HG02588 (cell line): ENCODE results near the gene HMG20B.

Experiments used
- ATAC-seq: cut with Tn5 transposase; IDR thresholded peaks from one replicate; pipeline ENCODE4 v1.9.1; 2021; ENCODE audit warnings: mild to moderate bottlenecking, moderate library complexity; ENCODE audit not compliant: unreplicated experiment

Gene HMG20B

DNA sequence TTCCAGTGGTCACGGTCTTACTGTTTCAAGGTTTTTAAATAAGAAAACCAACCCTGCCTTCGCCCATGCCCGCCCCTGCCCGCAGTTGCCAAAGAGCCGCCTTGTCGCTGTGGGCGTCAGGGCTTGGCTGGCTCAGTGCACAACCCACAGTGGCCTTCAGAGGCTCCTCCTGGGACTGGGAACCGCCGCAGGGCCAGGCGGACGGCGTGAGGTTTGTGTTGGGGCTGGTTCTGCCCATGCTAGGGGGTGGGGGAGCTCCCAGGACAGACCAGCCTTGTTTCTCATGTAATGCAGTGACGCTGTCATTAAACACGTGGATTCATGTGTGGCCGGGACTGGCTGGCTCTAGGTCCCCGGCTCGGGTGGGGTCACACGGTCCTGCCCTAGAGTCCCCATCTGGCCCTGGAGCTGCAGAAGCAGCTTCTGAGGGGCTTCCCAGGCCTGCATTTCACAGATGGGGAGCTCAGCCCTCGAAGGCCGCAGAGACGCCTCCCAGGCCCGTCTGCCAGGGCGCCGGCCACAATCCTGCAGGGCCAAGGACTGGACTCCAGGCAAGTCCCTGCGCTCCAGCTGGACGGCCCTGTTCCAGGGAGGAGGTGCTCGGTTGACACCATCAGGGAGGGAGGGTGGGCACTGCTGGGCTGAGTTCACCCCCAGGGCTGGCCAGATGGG lies 36.2 kb upstream of the HMG20B start:
- ATAC-seq = no peak

DNA sequence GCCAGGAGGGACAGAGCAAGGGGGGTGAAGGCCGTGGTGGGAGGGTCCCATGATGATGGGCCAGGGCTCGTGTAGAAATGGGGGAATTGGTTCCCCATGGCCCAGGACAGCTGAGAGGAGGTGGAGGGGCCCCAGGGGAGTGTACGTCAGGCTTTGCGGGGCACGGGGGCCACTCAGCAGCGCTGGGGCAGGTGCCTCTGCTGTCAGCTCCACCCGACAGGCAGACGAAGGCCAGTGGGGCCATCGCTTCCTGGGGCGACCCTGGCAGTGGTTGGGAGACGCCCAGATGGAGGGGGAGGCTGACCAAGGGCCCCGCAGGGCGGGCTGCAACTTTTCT lies 35.7 kb upstream of the HMG20B start:
- no peak for ATAC-seq

DNA sequence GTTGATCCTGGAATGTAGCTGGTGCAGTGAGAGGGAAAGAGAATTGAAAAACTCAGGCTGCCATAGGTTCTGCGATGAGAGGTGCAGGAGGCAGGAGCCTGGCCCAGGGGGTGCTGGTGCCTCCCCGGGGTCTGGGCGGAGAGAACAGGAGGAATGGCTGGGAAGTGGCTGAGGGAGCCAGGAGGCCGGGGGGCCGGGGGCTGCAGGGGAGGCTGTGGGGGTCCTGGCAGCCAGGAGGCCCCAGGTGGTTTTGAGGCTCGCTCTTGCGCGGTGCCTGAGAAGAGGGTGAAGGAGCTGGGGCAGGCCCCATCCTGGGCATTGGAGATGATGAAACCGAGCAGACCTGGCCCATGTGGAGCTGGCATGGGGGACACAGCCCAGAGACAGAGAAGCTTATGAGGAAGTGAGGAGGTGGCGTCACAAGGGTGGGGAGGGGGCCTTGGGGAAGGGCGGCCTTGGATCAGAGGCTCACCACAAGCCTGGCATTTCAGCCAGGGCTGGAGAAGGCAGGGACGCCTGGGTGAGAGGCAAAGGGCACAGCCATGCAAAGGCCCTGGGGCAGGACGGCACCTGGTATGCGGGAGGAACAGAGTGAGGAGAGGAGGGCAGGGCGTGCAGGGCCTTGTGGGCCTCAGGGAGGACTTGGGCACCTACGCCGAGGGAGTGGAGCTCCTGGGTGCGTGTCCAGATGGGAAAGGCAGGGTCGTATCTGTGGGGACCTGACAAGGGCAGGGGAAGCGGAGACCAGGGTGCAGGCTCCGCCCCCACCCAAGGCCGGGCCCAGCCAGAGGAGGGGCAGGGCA lies 35.1 kb upstream of the HMG20B start:
- ATAC-seq = no peak

GRCh38 chr19:3538258-3538929 lies 34.4 kb upstream of the HMG20B start:
- no peak for ATAC-seq

- ATAC-seq = no peak
These were observed 33.6 kb upstream of the HMG20B start, which contains the start of gene TEKTIP1 for GRCh38 chr19:3538965-3539755. Gene TEKTIP1, plus strand, starts transcription at chr19:3539174. Its CDS starts 4 bp downstream, at chr19:3539178.

DNA sequence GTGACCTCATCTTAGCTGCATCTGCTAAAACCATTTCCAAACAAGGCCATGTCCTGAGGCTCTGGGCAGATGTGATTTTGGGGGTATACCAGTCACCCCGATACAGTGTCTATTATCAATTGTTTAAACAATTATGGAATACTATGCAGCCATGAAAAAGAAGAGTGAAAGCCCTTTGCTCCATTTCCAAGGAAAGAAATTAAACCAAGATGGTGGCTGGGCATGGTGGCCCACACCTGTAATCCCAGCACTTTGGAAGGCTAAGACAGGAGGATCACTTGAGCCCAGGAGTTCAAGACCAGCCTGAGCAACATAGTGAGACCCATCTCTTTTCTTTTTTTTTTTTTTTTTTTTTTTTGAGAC lies 33.0 kb upstream of the HMG20B start:
- no peak for ATAC-seq

DNA sequence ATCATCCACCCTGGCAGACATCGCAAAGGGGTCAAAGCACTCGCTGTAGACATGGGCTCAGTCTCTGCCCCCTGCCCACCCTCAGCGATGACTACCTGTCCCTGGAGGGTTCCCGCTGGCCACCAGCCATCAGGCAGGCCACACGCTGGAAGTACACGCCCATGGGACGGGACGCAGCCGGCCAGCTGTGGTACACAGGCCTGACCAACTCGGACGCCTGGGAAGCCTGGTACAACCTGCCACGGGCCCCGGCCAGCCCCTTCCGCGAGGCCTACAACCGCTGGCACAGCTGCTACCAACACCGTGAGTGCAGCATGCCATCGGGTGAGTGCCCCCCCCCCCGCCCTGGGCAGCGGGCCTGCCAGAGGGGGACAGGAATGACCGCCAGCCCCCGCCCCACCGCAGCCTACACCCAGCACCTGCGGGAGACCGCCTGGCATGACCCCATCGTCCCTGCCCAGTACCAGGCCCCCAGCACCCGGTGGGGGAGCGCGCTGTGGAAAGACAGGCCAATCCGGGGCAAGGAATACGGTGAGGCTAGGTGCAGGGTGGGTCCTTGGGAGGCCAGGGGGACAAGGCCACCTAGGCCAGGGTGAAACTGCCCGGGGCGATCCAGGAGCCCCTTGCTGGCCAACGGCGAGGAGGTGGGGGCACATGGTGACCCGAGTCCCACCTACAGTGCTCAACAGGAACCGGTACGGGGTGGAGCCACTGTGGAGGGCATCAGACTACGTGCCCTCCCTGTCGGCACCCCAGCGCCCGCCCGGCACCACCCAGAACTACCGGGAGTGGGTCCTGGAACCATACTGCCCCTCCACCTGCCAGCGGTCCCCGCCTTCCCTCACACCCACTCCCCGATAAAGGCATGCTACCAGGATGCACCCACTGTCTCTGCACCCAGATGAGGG lies 29.3 kb upstream of the HMG20B start:
- ATAC-seq = no peak

DNA sequence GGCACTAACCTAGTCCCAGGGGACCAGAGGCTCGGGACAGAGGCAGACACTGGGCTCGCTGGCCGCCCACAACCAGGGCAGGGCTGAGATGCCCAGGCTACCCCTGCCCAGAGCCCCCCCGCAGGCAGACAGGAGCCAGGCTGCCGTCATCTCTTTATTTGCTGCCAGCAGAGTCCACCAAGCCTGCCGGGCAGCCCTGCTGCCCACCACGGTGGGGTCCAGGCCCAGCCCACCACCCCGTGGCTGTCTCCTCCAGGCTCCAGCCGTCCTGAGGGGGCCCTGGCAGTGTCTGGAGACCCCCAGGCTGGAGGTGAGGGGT lies 28.7 kb upstream of the HMG20B start:
- ATAC-seq = no peak

DNA sequence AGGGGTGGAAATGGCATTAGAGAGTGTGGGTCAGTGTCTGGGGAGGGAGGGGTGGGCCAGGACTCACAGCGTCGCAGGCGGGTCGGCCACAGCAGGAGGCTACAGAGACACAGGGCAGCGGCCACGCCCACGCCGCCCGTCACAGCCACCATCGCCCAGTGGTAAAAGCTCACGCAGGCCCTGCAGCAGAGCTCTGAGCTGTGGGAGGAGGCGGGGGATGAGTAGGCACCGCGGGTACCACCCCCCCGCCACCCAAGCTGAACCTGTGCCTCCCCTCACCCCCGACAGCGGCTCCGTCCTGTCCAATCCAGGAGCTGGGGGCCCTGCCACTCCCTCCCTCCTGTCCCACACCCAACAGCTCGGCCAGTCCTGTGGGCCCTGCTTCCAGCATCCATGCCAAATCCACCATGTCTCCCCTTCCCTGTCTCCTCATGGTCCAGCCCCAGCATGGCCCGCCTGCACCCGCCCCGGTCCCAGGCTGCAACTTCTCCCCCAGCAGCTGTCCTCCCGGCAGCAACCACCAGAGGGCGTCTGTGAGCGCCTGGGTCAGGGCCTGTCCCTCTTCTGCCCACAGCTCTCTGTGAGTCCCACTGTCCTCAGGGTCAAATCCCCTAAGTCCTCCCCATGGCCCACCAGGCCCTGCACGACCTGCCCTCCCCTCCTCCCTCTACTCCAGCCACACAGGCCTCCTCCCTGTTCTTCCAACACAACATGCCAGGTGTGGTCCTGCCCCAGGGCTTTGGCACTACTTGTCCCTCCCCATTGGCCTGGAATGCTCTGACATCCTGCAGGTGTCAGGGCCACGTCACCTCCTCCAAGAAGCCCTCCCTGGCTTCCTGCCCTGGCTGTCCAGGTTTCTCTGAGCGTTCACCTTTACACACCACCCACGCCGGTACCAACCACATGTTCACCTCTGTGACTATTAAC lies 27.7 kb upstream of the HMG20B start:
- no peak for ATAC-seq

DNA sequence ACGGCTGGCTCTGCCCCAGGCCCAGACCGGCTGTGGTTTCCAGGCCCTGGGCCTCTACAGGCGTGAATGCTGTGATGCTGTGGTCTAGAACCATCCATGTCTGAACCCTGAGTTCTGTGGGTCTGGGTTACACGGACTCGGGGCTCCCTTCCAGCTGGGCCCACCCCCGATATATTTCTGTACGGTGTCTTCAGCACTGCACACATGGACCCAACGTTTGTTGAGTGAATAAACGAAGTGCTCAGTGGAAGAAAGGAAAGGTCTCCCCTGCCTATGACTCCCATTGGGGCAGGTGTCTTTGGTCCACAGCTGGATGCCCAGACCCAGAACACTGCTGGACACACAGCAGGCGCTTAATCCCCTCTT lies 27.1 kb upstream of the HMG20B start:
- ATAC-seq = no peak

DNA sequence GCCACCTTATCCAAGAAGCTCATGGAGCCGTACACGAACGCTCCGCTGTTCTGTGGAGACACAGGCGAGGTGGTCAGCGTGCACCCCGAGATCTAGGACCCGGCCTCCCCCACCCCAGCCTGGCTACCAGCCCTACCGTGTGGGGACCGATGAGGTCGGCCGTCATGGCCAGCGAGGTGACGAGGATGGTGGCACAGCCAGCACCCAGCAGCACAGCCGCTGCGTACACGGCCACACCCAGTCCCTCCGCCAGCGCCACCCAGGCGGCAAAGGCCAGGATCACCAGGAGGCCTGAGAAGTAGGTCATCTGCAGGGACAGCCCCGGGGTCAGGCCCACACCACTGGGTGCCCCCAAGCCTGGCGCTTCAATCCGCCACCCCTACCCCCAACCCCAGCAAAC lies 26.6 kb upstream of the HMG20B start:
- no peak for ATAC-seq

DNA sequence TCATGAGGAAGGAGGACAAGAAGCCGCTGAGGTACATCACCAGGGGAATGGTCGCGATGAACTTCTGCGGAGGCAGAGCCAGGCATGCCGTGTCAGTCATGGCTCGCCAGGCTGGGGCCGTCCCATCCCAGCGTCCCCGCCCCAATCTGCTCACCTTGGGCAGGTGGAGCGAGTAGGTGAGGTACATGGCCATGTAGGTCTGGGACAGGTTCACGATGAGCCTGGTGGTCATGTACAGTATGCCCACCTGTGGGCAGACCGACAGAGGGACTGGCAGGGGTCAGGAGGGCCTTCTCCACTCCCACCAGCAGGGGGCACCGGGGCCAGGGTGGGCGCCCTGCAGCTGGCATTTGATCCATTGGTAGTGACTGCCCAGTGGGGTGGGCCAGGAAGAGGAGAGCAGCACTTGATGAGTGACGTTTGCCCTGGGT lies 25.4 kb upstream of the HMG20B start:
- no peak for ATAC-seq

GRCh38 chr19:3547767-3548282 lies 24.9 kb upstream of the HMG20B start:
- no peak for ATAC-seq

DNA sequence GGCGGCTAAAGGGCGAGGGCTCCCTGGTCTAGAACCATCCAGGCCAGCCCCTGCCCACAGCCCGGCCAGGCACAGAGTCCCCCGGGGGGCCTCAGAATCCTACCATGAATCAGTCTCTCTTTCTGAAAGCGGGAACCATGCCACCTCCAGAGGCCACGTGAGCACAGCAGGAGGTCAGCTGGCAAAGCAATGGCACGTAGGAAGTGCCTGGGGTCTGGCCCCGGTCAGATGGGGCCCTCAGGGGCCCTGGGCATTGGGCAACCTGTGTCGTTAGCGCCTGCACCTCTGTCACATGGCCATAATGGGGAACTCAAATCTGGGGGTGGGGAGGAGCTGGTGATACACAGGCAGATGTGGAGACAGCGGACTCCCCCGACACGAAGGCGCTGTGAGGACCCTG lies 24.1 kb upstream of the HMG20B start:
- ATAC-seq = no peak

DNA sequence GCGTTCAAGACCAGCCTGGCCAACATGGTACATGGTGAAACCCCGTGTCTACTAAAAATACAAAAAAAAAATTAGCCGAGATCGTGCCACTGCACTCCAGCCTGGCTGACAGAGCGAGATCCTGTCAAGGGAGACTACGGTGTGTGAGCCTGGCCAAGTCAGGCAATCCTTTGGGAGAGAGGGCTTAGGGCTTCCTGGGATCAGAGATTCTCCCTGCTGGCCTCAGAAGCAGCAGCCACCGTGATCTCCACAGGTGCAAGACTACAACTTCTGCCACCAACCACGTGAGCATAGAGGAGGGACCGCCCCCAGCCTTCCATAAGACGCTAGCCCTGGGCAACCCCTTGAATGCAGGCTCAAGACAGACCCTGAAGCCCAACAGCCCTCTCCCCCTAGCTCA lies 22.9 kb upstream of the HMG20B start:
- no peak for ATAC-seq

- no peak for ATAC-seq
These were observed 21.6 kb upstream of the HMG20B start for GRCh38 chr19:3550947-3551791.

- no peak for ATAC-seq
These were observed 21.0 kb upstream of the HMG20B start for GRCh38 chr19:3551792-3552095.

GRCh38 chr19:3554254-3555083 lies 18.3 kb upstream of the HMG20B start:
- ATAC-seq = no peak
